GM18951 (cell line): ENCODE results near the gene MACROH2A1.
"Not testable (repeated sequence)": the region's sequence is repeated elsewhere in the genome, so short reads cannot be mapped to it uniquely, and the experiment has no call there.

Experiments
- POLR2A ChIP-seq: IDR thresholded peaks from 4 replicates; pipeline ENCODE4 v1.6.1; 2011; ENCODE audit warnings: mild to moderate bottlenecking; ENCODE audit not compliant: insufficient read length, insufficient read depth; ENCODE audit errors: extremely low read depth
- in situ Hi-C: fragments of 300-500 bp; cut with MboI; formaldehyde crosslinking; loops from one replicate; pipeline ENCODE4 v1.12.0; 2022; ENCODE audit warnings: low sequenced_read_pairs, mixed read lengths, inconsistent platforms; ENCODE audit not compliant: unreplicated experiment

The MACROH2A1 gene

DNA sequence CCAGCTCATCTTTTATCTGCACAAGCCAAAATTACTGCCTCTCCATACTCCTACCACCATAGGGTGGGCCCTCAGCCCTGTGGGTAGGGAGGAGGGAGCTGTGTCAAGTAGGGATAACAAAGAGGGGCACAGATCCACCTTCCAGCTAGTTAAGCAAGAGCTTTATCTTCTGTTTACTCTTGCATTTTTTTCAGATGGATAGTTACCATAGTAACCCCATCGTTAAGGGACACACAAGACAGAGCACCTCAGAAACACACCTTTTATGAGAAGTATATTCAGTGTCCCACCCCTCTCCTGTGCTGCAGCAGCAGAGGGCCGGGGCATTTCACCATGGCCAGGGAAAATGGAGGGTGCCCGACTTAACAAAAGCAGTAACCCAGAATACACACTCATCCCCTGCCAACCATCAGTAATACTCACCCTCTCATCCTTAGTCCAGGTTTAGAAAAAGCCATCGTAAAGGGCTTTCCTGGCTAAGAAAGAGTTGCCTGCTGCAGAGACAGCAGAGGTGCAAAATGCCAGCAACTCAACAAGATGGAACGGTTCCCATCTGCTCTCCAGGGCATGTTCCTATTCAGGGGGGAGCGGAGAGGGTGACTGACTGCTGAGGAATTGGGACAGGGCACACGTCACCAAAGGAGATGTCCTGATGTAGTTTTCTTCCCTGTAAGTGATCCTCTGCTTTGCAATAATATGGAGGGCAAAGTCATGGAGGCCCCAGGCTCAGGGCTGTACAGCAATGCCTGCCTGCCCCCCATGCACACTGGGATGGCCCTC, 25.1 kb downstream of the MACROH2A1 start:
- no peak for TF ChIP-seq POLR2A
- in situ Hi-C loops = no loop called here

DNA sequence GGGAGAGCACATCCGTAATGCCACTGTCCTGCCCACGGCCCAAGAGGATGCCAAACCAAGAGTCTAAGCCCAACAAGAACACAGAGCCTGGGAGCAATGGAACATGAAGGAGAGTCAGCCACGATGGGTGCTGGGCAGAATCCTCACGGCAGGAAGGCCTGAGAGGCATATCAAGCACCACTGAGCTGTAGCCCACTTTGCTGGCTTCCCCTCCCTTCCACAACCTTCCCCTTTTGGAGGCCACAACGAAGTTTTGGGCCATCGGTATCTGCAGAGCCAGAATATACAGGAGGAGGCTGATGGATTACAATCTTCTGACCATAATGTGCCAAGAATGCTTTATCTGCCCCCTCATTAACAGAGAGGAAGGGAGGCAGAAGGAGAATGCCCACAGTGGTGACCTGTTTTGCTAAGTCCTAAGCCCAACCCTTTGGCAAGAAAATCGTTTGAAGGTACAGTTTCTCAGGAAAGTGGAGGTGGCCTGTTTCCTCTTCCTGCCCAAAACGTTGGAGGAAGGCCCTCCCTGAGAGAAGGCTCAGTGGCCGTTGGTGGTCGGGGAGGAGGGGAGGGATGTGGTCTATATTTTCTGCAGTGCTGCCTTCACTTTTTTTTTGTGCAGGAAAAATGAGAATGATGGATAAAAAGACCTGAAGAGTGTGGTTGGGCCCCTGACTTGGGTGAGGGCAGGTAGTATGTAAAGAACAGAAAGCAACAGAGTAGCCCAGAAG, 26.2 kb downstream of the MACROH2A1 start:
- no peak for TF ChIP-seq POLR2A
- in situ Hi-C loops = no loop called here

DNA sequence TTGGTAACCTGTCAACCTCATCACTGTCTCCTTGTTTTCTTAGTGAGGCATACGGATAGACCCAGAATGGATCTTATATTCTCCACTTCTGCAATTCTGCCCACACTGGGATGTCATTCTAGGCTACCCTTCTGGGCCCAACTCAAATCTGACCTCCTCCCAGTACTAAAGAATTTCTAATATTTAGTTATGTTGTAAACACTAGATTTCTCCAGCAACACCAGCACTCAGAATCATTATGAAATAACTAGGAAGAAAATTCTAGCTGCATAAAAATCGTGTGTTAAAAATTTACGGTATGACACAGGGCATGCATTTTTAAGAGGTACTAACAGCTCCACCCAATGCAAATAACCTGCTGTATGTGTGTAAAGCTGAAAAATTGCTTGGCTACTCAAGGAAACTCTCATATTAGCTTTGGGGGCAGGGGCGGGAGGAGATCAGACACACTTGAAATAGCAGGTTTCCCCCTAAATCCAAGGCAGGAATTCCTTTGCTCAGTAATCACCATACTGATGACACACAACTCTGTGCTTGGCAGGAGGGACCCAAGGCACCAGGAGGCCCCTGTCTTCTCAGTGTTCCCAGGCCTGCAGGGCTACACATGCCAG, 27.3 kb downstream of the MACROH2A1 start:
- in situ Hi-C loops = no loop called here

DNA sequence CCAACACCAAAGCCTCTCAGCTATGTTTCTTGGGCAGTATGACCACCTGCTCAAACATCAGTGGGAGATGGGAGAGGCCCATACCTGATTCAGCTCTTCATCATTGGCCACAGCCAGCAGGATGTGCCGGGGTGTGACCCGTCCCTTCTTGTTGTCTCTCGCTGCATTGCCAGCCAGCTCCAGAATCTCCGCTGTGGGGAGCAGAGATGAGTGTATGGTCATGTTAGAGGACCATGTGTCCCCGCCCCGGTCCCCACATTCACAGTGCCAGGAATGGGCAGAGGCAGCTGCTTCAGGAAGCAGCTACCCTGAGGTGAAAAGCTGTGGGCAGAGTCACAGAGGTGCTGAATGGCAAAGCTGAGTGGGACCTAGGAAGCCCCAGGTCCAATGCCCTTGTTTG, 29.1 kb downstream of the MACROH2A1 start:
- in situ Hi-C loops = no loop called here
- no peak for TF ChIP-seq POLR2A

More for the DNA sequence above, 27.3 kb downstream of the MACROH2A1 start:
- no peak for TF ChIP-seq POLR2A

DNA sequence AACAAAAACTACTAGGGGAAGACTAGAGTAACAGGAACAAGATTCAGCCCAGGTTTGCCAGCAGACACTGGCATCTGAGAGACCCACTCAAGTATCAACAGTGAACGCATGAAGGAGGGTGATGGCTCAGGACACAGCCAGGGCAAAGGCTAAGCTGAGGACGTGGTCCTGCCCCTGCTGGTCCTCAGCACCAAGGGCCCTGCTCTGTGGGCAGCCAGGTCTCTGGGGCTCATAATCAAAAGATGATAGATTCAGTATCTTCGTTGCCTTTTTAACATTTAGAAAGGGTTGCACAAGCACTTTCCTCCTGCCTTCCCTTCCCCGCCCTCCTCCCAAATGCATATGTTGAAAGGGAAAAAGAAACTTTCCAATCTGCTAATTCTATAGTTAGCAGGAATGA, 31.5 kb downstream of the MACROH2A1 start:
- TF ChIP-seq POLR2A = no peak
- in situ Hi-C loops = no loop called here

DNA sequence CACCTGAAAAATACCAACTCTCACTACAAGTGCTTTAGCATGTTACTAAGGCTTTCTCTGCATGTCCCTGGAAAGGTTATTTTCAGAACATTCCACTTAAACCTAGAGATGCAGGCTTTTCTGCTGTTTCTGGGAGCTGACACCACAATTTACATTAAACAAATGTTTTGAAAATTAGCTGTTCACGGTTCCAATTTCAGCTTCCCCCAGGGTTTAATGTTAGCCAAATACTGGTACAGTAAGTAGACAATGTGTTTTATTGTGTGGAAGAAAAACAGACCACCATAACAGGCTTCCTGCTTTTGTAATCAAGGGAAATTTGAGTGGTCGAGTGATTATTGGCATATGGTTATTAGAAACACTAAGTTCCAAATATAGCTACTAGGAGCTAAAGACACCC, 32.0 kb downstream of the MACROH2A1 start:
- in situ Hi-C loops = no loop called here
- TF ChIP-seq POLR2A = no peak

DNA sequence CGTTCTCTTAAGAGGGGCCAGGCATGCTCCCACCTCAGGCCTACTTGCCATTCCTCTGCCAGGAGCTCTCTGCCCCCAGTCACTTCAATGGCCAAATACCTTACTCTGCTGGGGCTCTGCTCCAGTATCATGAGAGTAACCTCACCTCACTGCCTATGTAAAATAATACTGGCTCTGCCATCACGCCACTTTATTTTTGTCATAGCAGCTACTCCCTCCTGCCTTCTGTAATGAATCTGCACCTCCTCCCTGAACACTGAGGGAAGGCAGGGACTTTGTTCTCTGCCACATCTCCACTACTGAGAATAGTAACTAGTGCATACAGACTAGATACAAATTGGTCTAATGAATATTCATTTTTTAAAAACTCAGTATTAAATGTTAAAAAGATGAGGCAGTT, 33.8 kb downstream of the MACROH2A1 start:
- in situ Hi-C loops = no loop called here
- TF ChIP-seq POLR2A = no peak

DNA sequence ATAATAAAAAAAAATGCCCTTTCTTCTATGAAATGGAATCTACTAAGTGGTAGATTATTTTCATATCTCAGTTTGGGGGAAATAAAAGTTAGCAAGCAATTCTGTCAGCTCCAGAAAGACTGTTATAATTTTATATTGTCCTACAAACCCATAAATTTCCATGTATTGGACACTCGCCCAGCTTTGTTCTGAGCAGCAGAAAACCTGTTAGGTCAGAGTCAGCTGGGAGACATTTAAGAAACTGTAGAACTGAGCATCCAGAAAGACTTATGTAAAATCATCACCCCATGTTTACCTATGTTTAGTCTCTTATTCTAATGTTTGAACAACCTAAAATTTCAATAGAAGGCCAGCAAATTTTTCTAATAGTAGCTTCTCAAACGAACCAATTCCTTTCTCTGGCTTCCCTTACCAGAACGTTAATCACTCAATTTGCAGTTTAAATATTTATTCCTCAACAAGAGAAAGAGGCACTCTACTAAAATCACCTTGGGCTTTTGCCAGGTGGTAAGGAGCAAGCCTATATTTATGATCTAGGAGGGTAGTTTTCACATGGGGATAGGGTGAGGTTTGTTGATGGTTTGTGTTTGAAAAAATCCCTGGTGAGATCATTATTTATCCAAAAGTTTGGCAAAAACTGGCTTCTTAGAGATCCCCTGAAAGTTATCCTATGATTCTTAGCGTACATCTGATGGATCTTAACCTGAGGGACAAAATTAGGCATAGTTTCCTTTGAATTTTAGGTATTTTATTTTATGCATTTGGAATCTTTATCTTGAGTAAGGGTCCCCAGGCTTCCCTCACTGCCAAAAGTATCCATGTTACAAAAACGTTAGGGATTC, 34.4 kb downstream of the MACROH2A1 start:
- no peak for TF ChIP-seq POLR2A
- in situ Hi-C loops = no loop called here

DNA sequence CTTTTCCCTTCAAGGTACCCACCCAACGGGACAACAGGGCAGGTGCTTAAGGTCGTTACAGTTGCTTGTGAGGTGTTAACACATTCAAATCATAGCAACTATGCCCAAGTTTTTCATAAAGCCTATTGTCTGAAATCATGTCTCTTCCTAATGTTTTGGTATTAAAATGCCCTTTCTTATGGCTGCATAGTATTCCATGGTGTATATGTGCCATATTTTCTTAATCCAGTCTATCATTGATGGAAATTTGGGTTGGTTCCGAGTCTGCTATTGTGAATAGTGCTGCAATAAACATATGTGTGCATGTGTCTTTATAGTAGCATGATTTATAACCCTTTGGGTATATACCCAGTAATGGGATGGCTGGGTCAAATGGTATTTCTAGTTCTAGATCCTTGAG, 35.7 kb downstream of the MACROH2A1 start:
- in situ Hi-C loops = not testable (repeated sequence)

DNA sequence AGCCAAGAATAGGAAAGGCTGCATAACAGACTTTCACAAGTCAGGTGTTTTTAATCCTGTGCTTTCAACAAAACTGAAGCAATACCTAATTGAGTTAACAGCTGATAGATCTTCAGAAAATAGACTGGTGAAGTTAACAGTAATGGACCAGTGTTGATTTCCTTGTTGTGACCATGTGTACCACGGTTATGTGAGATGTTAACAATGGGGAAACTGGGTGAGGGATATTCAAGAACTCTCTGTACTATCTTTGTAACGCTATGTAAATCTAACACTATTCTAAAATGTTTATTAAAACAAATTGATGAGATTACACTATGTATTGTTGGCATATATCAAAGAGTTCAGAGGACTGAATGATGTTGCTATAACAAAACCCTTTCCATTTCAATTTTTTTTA, 36.9 kb downstream of the MACROH2A1 start:
- in situ Hi-C loops = no loop called here
- TF ChIP-seq POLR2A = no peak

DNA sequence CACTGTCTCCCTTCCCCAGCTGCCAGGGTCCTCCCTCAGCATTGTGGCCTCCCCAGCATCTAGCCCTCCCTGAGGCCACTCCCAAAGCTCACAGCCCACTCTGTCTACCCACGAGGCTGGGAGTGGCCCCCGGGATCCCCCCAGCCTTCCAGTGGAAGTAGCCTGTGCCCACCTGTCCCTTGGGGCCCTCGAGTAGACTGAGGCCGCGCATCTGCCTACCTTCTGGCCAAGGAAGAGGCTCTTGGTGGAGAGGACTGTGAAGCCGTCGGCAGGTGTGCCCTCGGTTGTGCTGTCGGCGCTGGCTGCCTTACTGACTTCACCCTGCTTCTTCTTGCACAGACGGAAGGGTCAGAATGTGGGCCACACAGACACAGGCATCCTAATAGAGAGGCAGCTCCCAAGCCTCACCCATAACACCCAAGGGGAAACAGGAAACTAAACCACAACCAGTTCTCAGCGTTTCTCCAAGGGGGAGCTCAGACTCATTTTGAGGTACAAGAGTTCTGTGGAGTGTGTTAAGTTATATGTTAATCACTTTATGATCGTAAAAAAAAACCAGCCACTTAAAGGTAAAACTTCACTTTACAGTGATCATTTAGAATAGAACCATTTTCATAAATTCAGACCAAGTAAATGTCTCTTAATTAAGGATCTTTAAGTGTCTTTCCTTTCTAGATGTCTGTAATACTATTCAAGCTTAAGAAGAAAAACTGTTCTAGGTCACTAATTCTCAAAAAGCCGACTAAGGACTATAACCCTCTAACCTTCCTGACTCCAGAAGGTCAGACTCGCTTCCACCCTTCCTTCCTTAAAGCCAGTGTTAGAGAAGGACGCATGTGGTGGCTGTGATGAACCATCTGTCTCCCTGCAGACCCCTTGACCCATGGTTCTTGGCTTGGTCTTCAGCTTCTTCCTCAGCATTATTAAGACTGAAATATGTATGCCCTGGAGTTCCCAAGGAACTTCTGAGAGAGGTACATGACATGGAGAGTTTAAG, 38.5 kb downstream of the MACROH2A1 start:
- TF ChIP-seq POLR2A = no peak
- in situ Hi-C loops = no loop called here
